ENCODE data around the gene DNAAF5.
"Not testable (repeated sequence)": the region's sequence is repeated elsewhere in the genome, so short reads cannot be mapped to it uniquely, and the experiment has no call there.

Gene DNAAF5

DNA sequence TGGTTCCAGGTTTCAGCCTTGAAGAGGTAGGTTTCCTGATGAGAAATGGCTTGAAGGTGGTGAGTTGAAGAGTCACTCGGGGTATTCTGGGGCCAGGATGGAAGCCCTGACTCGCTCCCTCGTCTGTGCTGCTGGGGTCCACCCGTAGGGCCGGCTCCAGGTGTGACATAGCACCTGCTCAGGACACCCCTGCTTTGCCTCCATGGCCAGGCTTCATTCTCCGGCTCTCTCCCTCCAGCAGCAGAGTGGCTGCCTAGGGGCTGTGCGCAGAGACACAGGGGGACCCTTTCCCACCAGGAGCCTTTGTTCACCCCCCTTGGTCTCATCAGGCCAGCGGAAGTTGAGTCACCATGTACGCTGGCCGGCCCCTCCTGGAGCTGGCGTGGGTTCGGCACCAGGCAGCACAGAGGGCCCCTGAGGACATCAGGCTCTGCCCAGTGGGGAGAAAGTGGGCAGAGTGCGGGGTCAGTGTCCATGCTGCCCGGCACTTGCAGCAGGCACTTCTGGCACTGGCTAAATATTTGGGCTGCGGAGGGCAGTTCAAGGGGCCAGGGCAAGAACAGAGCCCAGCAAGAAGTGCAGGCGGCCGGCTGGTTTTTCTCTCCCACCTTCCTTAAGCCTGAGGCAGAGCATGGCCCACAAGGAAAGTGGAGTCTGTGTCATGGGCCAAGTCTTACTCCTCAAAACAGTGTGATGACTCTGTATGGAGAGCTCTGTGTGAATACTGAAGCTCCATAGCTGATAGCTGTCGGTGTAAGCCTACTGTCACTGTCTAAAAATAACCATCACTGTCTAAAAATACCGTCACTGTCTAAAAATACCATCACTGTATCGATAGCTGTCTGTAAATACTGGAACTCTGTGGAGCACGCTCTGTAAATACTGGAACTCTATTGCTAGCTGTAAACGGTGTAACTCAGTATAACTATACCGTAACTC lies 4.3 kb downstream of the DNAAF5 start:
- no peak for DNase-seq

DNA sequence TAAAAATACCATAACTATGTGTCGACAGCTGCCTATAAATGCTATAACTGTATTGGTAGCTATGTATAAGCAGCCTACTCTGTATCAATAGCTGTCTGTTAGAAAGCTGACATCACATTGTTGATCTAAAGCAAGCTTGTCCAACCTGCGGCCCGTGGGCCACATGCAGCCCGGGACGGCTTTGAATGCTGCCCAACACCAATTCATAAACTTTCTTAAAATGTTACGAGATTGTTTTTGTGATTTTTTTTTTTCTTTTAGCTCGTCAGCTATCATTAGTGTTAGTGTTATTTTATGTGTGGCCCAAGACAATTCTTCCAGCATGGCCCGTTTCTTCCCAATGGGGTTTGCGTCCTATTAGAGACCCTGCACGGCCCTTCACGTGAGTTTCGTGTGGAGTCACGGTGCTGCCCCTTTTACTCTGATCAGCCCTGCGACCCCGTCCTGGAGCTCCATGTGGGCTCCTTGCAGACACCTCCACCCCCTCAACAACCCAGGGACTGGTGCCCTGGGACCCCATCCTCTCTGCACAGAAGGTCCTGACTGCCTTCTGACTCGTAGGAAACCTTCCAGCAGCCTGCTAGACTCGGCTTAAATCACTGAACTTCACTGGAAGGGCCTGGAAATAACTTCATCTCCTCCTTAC lies 5.1 kb downstream of the DNAAF5 start:
- DNase-seq, result no peak

DNA sequence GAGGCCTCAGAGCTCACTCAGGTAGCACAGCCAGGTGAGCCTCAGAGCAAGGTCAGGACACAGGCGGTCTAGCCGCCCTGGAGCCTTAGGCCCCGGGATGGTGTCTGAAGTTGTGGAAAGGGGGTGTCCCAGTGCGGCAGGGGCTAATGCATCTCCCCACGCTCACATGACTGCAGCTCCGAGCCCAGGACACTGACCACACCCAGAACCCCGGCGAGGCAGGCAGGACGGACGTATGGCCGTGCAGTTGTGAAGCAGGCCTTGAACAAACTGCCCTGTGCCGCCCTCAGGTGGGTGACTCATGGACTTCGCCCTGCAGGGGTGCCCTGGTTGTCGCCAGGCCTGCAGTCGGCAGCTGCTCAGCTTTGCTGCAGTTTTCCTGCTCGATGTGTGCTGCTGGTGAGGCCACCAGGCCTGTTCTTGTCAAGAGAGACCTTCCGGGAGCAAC lies 5.6 kb downstream of the DNAAF5 start:
- no peak for DNase-seq

DNA sequence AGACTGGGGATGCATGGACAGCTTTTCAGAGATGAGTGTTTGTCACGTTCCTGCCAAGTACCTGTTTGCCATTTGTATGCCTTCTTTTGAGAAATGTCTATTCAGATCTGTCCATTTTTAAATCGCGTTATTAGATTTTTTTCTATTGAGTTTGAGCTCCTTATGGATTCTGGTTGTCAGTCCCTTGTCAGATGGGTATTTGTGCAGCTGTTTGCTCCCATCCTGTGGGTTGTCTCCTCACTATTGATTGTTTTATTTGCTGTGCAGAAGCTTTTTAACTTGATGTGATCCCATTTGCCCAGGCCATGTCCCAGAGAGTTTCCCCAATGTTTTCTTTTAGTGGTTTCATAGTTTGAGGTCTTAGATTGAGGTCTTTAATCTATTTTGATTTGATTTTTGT lies 6.1 kb downstream of the DNAAF5 start:
- no peak for DNase-seq

DNA sequence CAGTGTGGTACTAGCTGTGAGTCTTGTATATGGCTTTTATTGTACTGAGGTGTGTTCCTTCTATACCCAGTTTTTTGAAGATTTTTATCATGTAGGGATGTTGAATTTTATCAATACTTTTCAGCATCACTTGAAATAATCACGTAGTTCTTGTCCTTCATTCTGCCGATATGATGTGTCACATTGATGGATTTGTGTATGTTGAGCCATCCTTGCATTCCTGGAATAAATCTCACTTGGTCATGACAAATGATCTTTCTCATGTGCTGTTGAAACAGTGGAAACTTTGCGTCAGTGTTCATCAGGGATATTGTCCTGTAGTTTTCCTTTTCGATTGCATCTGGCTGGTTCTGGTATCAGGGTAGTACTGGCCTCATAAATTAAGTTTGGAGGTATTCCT lies 7.7 kb downstream of the DNAAF5 start:
- no peak for DNase-seq

DNA sequence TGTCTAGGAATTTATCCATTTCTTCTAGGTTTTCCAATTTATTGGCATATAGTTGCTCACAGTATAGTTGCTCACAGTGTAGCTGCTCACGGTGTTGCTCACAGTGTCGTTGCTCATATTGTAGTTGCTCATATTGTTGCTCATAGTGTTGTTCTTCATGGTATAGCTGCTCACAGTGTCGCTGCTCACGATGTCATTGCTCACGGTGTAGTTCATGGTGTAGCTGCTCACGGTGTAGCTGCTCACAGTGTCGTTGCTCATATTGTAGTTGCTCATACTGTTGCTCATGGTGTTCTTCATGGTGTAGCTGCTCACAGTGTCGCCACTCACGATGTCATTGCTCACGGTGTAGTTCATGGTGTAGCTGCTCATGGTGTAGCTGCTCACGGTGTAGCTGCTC lies 8.3 kb downstream of the DNAAF5 start:
- DNase-seq, result no peak

DNA sequence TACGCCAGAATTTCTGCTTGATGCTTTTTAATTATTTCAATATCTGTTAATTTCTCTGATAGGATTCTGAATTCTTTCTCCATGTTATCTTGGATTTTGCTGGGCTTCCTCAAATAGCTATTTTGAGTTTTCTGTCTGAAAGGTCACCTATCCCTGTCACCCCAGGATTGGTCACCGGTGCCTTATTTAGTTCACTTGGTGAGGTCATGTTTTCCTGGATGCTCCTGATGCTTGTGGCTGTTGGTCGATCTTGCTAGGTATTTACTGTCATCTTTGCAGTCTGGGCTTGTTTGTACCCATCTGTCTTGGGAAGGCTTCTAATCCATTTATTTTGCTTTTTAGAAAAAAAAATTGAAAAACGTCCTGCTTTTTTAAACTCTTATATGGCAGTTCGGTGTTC lies 11.7 kb downstream of the DNAAF5 start:
- DNase-seq, result no peak

DNA sequence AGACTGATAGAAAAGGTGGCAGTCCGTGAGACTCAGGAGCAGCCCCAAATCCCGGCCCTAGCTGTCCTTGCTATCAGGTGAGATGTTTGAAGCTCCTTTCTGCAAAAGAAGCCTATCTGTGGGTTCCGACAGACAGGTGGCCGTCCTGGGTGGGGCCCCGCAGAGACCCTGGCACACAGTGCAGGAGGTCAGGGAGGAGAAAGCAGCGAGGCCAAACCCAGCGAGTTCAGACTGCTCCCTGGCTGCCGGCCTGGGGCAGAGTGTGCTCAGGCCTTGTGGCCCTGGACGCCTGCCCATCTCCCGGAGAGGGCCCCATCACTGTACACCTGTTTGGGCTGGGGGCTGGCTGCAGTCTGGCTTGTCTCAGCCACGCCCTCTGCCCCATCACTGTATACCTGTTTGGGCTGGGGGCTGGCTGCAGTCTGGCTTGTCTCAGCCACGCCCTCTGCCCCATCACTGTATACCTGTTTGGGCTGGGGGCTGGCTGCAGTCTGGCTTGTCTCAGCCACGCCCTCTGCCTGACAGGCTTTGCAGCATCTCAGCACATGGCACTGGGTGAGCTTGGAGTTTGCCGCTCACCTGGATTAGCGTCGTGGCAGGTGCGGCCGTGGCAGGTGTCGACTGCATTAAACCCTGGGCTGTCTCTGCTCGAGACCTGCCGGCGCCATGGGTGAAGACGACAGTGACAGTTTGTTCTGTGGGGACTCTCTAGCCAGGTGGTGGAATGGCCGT lies 12.4 kb downstream of the DNAAF5 start:
- DNase-seq, result no peak

DNA sequence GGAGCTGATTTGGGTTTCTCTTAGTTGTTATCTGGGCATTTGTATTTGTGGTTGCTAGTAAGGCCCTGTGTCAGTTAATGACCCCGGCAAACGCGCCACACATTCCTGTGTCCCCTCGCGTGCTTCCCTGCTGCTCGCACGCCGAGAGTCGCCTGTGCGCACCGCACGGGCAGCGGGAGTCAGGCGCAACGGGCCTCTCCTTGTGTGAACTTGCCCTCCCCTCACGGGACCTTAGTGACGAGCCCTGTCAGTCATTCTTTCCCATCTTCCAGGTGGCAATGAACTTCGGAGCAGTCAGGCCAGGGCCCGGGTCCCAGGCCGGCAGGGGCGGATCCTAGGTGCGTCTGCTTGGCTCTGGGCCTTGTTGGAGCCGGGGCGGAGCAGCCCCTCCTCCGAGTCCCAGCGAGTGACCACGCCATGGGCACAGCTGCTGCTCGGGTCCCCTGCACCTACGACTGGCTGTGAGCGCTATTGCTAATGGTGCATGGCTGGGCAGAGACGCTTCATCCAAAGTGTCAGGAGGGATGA lies 13.0 kb downstream of the DNAAF5 start:
- no peak for DNase-seq

DNA sequence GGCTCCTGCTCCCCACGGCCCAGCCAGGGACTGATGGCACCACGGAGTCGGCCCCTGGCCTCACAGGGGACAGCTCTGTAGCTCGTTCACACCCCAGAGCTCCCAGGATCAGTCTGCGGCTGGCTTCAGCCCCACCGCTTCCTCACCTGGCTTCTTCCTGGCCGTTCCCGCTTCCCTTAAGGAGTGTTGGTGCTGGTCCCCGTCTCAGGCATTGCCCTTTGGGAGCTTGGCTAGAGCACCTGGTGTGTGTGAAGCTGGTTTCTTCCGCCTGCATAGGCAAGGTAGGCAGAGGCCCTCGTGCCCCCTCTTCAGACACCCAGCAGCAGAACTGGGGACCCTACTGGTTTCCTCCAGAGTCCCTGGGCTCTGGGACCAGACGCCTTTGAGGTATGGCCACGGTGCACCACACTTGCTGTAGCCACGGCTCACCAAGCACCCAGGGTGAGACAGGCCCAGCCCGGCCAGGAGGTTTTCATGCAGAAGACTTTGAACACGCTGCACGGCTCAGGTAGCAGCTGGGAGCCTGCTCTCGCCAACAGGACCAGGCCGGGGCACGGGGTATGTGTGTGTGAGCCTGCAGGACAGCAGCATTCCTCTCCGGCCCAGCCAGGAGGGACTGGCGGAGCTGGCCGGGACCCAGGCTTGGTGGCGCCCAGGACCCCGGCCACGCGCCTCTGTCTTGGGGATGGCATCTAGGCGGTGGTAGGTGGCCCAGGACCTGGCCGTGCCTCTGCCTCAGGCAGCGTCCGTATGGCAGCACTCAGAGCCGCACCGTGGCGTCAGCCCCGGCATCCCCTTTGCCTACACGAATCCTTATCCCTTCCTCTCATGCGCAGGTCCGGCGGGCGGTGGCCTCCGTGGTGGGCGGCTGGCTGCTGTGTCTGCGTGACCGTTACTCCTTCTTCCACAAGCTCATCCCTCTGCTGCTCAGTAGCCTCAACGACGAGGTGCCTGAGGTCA lies 13.8 kb downstream of the DNAAF5 start:
- no peak for DNase-seq

DNA sequence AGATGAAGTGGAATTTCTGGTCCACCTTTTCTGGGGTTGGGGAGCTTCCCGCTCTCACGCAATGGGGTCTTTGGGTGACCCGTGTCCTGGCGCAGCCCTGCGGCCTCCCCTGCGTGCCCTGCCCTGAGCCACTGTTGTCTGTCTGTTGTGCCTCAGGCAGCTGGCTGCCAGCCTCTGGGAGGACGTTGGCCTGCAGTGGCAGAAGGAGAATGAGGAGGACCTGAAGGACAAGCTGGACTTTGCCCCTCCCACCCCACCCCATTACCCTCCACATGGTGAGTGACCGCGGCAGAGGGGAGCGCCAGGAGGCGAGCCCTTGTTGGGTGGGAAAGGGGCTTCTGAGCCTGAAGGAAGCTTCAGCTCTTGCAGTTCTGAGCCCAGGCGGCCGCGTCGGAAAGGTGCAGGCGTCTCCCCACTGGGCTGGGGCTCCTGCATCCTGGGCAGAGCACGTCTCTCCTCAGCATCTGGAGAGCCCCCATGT lies 14.7 kb downstream of the DNAAF5 start:
- no peak for DNase-seq

DNA sequence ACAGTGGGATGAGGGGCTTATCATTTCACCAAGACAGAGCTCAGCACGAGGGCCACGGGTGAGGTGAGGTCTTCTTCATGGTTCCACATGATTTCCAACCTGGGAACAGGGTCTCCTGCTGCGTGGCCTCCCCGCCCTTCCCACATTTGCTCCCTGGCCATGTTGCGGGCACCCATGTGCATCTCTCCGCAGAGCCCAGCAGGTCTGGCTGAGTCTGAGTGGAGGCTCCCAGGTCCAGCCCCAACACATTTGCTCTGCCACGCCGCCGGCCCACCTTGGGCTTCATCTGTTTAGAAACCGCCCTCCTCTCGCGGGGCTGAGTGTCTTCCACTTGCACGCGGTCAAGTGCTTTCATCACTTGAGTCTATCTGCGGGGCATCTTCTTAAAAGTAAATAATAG lies 15.4 kb downstream of the DNAAF5 start:
- no peak for DNase-seq

DNA sequence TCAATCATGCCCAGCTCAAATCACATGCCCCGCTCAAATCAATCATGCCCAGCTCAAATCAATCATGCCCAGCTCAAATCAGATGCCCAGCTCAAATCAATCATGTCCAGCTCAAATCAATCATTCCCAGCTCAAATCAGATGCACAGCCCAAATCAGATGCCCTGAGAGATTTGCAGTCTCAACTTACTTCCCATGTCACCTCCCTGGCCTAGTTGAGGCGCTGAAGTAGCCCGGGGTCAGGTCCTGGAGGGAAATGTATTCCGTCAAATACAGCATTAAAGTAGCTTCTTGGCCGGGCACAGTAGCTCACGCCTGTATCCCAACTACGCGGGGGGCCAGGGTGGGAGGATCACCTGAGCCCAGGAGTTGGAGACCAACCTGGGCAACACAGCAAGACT lies 16.3 kb downstream of the DNAAF5 start:
- no peak for DNase-seq

DNA sequence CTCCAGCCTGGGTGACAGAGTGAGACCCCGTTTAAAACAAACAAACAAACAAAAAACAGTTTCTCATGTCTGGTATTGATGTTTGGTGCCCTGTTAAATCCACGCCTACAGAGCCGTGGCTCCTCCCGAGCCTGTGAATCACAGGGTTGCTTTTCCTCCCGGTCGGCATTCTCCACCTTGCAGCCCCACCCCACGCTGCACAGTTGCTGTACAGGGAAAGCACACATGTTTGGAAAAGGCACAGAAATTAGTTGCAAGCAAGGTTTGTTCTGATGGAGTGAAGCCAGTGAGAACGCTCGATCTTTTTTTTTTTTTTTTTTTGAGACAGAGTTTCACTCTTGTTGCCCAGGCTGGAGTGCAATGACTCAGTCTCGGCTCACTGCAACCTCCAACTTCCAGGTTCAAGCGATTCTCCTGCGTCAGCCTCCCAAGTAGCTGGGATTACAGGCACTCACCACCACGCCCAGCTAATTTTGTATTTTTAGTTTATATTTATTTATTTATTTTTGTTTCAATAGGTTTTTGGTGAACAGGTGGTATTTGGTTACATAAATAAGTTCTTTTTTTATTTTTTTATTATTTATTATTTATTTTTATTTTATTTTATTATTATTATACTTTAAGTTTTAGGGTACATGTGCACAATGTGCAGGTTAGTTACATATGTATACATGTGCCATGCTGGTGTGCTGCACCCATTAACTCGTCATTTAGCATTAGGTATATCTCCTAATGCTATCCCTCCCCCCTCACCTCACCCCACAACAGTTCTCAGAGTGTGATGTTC lies 17.0 kb downstream of the DNAAF5 start:
- DNase-seq, result not testable (repeated sequence)

DNA sequence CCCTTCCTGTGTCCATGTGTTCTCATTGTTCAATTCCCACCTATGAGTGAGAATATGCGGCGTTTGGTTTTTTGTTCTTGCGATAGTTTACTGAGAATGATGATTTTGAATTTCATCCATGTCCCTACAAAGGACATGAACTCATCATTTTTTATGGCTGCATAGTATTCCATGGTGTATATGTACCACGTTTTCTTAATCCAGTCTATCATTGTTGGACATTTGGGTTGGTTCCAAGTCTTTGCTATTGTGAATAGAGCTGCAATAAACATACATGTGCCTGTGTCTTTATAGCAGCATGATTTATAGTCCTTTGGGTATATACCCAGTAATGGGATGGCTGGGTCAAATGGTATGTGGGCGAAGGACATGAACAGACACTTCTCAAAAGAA lies 17.6 kb downstream of the DNAAF5 start:
- not testable (repeated sequence) for DNase-seq

DNA sequence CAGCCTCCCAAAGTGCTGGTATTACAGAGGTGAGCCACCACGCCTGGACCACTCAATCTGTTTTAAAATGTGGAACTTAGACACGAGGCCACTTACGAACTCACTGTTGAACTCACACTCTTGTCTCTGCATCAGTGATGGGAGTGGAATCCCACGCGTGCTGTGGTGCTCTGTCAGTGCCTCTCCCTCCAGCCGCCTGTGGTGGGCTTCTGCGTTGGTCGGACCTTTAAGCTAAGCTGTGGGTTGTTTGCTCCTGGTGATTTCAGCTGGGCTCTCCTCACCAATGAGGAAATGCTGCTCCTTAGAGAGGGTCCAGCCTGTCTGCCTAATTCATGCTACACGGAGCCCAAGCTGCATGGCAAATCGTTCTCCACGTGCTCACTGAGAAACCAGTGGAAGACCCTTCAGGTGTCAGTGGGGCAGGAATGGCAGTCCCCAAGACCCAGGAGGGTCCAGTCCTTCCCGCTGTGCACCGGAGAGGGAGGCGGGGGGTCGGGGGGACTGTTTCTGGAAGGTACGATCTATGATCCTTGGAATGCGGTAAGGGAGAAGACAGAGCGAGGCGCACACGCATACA lies 18.4 kb downstream of the DNAAF5 start:
- no peak for DNase-seq

DNA sequence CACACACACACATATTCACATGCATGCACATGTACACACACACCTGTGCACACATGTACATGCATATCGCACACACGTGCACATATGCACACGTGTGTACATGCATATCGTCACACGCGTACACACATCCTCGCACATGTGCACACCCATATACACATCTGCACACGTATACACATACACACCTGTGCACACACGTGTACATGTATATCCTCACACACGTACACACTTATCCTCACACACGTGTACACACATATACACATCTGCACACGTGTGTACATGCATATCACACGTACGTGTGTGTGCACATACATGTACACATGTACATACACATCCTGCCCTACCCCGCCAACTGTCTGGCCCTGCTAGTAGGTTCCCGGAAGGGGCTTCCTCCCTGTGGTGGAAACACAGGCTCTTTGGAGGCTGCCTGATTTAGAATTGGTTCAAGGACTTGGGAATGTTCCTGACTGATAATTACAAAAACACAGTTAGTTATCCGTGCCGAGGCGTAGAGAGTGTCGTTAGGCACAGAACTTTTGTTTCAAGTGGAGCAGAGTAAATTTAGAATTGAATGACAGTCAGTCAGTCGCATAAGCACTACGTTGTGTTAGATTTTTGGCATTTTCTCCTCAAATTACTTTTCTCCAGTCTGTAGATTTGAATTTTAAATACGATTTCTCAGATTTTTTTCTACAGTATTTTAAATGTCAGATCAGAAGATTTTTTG lies 19.1 kb downstream of the DNAAF5 start:
- no peak for DNase-seq

DNA sequence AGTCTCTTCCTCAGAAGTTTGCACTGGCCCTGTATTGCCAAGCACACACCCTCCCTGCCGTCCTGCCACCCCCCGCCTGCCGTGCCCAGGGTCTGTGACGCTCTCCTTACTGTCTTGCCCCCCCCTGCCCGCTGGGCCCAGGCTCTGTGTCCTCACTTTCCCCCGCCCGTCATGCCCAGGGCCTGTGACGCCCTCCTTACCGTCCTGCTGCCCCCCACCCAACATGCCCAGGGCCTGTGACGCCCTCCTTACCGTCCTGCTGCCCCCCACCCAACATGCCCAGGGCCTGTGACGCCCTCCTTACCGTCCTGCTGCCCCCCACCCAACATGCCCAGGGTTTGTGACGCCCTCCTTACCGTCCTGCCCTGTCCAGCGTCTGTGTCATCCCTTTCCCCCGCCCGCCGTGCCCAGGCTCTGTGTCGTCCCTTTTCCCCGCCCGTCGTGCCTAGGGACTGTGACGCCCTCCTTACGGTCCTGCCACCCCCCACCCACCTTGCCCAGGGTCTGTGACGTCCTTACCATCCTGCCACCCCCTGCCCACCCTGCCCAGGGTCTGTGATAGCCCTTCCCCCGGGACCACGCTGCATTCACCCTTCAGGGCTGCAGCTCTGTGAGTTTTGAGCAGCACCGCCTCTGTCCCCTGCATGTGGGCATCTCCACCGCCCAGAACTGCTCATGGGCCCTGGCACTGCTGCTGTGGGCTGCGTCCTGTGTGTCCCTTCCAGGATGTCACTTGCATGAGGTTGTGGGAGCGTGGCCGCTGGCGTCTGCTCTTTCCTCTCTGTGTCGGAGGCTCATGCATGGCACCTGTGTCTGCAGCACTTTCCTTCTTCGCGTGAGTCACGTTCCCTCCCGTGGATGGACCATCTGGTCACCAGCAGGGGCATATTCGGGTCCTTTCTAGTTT lies 19.9 kb downstream of the DNAAF5 start:
- no peak for DNase-seq

DNA sequence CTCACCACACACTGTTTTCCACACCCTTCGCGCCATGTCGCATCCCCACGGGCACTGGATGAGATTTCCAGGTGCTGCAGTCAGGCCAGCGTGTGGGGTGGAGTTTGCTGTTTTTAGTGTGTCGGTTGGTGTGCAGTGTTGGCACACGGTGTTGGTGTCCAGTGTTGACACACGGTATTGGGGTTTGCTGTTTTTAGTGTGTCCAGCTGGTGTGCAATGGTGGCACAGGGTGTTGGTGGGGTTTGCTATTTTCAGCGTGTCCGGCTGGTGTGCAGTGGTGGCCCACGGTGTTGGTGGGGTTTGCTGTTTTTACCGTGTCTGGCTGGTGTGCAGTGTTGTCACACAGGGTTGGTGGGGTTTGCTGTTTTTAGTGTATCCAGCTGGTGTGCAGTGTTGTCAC lies 20.7 kb downstream of the DNAAF5 start:
- DNase-seq, result no peak
